Epithelial cell of esophagus (primary cell): ENCODE results near the gene THADA.

Experiments used
- DNase-seq: peaks from one replicate; pipeline ENCODE4 v3.0.0; 2010; ENCODE audit warnings: low read depth
- H3K4me3 ChIP-seq: 2 replicates; pipeline ENCODE4 v1.5.1; 2011; ENCODE audit warnings: mild to moderate bottlenecking, low read length, control low read depth
- TF ChIP-seq, protein P1 (sequence below): IDR thresholded peaks from 2 replicates; pipeline ENCODE4 v1.5.1; 2011; ENCODE audit warnings: low read depth, mild to moderate bottlenecking, low read length, control low read depth, inconsistent platforms; ENCODE audit not compliant: insufficient read depth; ENCODE audit errors: missing control alignments

The THADA gene

DNA sequence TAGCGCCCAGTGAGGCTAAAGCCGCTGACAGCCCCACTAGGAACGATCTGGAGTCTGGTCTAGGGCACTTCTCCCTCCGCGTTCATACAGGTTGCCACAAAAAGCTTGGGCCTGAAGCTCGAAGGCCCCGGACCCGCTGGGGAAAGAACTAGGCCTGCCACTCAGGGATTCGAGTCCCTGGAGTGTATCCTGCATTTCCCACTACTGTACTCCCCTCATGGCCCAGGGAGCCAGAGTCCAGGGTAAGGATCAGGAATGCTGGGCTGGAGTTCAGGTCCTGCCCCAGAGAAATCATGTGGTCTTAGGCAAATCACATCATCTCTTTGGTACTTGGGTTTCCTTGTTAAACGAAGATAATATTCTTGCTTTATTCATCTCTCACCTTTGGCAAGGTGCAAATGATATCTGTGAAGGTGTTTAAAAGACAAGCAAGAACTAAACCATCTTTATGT, 368.0 kb downstream of the THADA start:
- TF ChIP-seq, protein P1, sequence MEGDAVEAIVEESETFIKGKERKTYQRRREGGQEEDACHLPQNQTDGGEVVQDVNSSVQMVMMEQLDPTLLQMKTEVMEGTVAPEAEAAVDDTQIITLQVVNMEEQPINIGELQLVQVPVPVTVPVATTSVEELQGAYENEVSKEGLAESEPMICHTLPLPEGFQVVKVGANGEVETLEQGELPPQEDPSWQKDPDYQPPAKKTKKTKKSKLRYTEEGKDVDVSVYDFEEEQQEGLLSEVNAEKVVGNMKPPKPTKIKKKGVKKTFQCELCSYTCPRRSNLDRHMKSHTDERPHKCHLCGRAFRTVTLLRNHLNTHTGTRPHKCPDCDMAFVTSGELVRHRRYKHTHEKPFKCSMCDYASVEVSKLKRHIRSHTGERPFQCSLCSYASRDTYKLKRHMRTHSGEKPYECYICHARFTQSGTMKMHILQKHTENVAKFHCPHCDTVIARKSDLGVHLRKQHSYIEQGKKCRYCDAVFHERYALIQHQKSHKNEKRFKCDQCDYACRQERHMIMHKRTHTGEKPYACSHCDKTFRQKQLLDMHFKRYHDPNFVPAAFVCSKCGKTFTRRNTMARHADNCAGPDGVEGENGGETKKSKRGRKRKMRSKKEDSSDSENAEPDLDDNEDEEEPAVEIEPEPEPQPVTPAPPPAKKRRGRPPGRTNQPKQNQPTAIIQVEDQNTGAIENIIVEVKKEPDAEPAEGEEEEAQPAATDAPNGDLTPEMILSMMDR: peak; percentile 42
- DNase-seq: peak; percentile 19
- peak overlapping the region; percentile 61 for H3K4me3 ChIP-seq

DNA sequence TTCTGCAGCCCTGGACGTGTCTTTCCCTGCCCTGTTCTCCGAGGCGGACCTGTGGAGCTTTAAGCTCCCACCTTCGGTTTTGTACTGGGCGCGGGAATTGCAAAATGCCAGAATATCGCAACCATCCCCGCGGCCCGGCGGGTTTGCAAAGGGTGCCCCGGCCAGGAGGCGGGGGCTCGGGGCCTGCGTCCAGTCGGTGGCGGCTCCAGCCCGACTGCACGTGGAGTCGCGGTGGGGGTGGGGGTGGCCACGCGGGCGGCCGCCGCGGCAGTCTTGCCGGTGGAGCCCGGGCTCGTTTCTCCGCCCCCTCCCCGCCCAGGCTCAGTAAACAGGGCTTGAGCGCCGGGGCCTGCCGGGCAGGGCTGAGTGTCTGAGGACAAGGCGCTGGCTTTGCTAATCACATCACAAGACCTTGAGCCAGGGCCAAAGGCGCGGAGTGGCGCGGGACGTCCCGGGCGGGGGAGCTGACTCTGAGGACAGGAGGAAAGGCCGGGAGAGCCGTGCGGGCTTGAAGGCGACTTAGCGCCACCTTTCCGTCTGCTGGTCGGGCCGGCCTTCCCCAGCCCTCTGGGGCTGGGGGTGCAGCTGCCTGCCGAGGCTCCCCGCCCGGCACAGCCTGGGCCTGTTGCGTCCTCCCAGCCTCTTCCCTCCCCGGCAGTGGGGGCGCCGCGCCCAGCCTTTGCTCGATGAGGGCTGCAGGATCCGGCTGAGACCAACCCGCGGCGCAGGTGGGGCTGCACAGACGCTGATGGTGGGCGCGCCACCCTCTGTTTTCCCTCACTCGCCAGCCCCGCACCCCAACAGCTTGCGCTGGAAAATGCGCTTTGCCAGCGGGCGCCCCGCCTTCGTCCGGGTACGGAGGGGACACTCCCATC, 368.6 kb downstream of the THADA start:
- H3K4me3 ChIP-seq: peak overlapping the region; percentile 61
- DNase-seq: peak; percentile 83

DNA sequence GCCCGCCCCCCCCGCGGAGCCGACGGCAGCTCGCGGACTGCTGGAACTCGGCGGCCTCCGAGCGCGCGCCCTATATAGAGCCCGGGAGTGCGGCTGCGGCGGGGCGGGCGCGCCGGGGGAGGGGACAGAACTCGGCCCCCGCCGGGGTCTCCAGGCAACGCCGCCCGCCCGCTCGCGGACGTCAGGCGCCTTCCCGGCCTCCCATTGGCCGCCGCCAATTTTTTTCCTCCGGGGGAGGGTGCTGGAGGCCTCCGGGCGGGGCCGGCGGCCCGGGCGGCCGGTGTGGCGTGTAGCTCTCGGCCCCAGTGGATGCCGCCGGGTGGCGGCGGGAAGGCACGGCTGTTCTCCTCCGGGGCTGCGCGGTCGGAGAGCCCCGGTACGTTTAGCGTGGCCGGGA, 369.3 kb downstream of the THADA start, which contains the start of gene ZFP36L2:
ZFP36L2 (minus strand) TSS at position 49 of the 397 bp plus-strand sequence. CDS start 291 bp downstream, outside the sequence.
- TF ChIP-seq, protein P1: no peak
- H3K4me3 ChIP-seq: peak within 1 kb of the TSS; percentile 93
- peak; percentile 97 for DNase-seq

More for the DNA sequence above, 368.6 kb downstream of the THADA start:
- TF ChIP-seq, protein P1: no peak

DNA sequence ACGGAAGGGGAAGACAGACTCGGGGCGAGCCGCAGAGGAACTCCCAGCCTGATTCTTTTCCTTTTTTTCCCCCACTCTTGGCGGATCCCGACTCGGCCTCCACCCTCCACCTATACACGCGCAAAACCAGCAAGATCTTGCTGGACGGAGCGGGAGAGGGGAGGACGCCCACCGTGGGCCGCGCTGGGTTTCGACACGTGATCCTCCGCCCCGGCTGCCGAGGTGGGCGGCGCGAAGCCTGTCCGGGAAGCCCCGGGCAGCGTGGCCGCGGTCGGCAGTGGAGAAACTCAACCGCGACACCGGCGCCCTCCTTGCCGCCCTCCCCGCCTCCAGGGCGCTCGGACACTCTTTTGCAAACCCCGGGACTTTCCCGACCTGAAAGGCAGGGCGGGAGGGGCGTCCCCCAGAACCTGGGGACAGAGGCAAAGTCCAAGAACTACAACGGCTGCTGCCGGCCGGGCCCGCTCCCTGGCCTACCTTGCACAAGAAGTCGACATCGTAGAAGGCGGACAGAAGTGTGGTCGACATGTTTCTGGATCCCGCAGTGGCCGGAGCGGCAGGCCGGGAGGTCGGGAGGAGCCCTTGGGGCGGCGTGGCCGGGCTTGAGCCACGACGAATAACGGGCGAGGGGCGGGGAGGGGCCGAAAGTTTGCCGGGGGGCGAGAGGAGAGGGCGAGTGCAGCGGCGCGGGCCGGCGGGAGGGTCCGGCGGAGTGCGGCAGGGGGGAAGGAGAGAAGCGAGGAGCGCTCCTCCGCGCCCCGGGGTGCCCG, 369.9 kb downstream of the THADA start:
- peak overlapping the region; percentile 93 for H3K4me3 ChIP-seq
- TF ChIP-seq, protein P1: no peak
- peak; percentile 36 for DNase-seq

DNA sequence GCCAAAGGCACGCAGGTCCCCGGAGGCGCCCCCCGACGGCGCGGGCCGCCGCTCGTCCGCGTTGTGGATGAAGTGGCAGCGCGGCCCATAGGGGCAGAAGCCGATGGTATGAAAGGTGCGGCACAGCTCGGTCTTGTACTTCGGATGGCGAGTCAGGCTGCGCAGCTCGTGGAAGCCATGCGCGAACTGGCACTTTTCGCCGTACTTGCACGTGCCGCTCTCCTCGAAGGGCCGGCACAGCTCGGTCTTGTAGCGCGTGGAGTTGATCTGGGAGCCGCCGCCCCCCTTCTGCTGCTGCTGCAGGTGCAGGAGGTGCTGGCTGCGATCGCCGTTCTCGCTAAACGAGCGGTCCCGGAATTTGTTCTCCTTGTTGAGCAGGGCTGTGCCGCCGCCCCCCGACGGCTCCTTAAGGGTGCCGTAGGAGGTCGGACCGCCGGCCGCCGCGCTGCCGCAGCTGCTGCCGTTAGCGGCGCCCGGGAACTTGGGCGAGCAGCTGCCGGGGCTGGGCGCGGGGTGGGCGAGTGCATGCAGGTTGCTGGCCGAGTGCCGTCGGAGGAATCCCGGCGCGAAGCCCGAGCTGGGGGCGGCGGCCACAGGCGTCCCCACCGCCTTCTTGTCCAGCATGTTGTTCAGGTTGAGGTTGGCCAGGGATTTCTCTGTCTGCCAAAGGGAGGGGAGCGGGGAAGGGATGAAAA, 370.6 kb downstream of the THADA start:
- peak overlapping the region; percentile 93 for H3K4me3 ChIP-seq
- TF ChIP-seq, protein P1: no peak
- peak; percentile 64 for DNase-seq

DNA sequence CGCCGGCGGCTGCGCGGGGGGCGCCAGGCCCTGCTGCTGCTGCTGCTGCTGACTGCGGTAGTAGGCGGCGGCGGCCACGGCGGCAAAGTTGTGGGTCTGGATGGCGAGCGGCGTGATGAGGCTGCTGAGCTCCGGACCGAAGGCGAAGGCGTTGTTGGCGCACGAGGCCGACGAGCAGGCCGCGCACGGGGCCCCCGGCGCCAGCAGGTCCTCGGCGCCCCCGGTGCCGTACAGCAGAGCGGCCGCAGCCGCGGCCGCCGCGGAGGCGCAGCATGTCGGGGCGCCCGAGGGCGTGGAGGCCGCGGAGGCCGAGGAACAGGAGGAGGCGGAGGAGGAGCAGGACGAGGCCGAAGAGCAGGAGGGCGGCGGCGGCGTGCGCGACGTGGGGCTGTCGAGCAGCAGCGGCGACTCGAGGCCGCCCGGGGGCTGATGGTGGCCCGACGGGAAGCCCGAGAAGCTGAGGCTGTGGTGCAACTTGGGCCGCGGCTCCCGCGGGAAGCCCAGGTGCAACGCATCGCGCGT, 371.2 kb downstream of the THADA start:
- TF ChIP-seq, protein P1: no peak
- peak overlapping the region; percentile 93 for H3K4me3 ChIP-seq
- DNase-seq: peak; percentile 29
